ENCODE measurements around the gene MRC2.

DNA sequence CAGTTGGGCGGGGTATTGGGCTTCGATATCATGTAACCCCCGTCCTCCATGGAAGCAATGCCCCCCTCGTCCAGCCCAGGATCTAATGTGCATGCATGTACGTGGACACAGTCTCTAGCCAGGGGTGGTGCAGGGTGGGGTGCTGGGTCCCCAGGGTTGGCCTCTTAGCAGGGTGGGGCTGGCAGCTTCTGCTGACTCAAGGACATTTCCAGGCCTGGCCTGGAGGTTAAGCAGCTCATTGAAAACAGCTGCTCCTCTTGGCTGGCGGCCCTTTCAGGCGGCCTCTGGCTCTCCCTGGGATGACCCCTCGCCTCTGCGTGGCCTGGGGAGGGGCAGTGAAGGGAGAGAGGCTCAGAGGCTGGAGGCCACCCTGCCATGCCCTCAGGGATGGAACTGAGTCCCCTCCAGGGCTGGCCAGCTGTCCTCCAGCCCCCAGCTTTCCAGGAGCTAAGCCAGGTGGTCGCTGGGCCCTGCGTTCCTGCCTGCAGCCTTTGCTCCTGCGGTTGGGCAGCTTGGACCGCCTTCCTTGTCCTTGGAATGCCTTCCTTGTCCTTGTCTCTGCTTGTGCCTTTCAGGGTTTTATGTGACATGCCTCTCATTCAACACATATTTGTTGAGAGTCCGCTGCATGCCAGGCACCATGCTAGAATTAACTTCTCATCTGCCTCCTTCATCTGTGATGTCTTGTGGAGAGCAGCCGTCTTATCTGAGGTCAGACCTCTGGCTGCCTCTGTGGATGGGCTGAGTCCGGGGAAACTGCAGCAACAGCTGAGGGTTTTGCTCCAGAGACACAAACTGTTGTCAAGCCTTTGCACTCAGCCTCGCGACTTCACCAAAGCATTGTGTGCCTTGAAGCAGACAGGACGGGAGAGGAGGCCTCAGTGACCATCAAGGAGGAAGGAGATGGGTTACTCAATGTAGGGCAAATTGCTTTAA is 26.6 kb downstream of the MRC2 start:
- TF ChIP-seq, protein P1, sequence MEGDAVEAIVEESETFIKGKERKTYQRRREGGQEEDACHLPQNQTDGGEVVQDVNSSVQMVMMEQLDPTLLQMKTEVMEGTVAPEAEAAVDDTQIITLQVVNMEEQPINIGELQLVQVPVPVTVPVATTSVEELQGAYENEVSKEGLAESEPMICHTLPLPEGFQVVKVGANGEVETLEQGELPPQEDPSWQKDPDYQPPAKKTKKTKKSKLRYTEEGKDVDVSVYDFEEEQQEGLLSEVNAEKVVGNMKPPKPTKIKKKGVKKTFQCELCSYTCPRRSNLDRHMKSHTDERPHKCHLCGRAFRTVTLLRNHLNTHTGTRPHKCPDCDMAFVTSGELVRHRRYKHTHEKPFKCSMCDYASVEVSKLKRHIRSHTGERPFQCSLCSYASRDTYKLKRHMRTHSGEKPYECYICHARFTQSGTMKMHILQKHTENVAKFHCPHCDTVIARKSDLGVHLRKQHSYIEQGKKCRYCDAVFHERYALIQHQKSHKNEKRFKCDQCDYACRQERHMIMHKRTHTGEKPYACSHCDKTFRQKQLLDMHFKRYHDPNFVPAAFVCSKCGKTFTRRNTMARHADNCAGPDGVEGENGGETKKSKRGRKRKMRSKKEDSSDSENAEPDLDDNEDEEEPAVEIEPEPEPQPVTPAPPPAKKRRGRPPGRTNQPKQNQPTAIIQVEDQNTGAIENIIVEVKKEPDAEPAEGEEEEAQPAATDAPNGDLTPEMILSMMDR (IDR thresholded peaks at IDR 0.05; ENCODE audit: borderline replicate concordance, extremely low read depth, low read length, poor library complexity, severe bottlenecking): no peak
- no peak for TF ChIP-seq EZH2 (IDR thresholded peaks at IDR 0.05; ENCODE audit: borderline replicate concordance, low read depth, low read length, severe bottlenecking)
